ENCODE measurements around the gene DGCR2.

DGCR2 gene

DNA sequence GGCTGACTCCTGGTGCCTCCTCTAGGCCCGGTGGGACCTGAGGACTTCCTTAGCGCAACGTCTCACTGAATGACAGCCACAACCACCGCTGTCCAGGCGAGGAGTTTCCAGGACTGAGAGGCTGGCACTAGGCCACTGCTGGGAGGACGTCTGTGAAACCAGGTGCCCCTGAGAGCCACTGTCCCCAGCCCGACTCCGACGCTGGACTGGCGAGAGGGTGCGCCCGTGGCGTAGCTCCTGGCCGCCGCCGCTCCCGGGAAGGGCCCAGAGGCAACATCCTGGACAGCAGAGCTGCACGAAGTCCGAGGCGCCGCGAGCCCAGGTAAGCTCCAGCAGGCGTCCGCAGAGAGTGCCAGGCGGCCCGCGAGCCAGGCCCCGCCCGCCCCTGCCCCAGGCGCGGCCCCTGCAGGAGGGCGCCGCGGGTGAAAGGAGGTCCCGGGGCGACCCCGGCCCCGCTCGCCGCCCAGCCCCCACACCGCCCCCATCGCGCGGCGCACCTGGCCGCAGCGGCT, 525 bp downstream of the DGCR2 start:
- TF ChIP-seq, protein P1, sequence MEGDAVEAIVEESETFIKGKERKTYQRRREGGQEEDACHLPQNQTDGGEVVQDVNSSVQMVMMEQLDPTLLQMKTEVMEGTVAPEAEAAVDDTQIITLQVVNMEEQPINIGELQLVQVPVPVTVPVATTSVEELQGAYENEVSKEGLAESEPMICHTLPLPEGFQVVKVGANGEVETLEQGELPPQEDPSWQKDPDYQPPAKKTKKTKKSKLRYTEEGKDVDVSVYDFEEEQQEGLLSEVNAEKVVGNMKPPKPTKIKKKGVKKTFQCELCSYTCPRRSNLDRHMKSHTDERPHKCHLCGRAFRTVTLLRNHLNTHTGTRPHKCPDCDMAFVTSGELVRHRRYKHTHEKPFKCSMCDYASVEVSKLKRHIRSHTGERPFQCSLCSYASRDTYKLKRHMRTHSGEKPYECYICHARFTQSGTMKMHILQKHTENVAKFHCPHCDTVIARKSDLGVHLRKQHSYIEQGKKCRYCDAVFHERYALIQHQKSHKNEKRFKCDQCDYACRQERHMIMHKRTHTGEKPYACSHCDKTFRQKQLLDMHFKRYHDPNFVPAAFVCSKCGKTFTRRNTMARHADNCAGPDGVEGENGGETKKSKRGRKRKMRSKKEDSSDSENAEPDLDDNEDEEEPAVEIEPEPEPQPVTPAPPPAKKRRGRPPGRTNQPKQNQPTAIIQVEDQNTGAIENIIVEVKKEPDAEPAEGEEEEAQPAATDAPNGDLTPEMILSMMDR (IDR thresholded peaks at IDR 0.05; ENCODE audit: low read depth, low read length): no peak
- peak overlapping the region; percentile 89 for H3K4me3 ChIP-seq (ENCODE audit: low read depth, low read length)
- no peaks in the 10 kb centered on the region for H3K36me3 ChIP-seq
- no peaks in the 10 kb centered on the region for H3K27me3 ChIP-seq
- DNase-seq: peak; percentile 54
- H3K4me1 ChIP-seq: no peaks in the 10 kb centered on the region
- H3K9me3 ChIP-seq: no peaks in the 10 kb centered on the region

DNA sequence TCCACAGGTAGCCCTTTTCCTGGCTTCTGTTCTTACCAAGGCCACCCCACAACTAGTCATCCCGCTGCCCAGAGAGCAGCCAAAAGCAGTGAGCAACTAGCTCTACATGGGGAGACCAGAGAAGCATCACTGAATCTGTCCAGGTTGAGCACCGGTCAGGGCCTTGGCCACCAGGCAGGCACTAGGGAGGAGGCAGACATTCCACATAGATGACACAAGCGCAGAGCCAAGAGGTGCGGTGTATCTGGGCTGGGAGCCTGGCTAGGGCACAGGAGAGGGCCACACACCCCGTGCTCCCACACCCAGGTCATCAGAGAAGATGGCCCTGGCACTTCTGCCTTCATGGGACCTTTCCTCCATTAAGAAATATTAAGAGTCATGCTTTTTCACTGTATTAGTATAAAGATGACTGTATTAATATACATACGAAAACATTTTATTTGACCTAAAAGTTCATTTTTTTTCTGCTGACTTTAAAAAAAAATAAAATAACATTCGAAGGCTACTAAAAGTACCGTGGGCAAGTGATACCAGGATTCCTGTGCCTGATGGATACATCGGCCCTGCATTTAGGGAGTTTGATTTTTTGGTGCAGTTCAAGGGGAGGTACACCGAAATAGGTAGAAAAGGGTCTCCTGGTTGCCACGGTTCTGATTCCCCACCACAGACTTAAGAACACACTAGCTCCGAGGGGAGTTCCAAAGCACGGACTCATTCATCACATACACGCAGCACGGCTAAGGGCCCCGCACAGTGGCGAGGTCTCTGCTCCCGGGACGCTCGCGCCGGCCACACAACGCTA, 1.2 kb downstream of the DGCR2 start:
- DNase-seq: no peak
- no peaks in the 10 kb centered on the region for H3K4me1 ChIP-seq
- peak overlapping the region; percentile 89 for H3K4me3 ChIP-seq (ENCODE audit: low read depth, low read length)
- H3K36me3 ChIP-seq: no peaks in the 10 kb centered on the region
- H3K9me3 ChIP-seq: no peaks in the 10 kb centered on the region
- TF ChIP-seq, protein P1 (IDR thresholded peaks at IDR 0.05; ENCODE audit: low read depth, low read length): no peak
- no peaks in the 10 kb centered on the region for H3K27me3 ChIP-seq

DNA sequence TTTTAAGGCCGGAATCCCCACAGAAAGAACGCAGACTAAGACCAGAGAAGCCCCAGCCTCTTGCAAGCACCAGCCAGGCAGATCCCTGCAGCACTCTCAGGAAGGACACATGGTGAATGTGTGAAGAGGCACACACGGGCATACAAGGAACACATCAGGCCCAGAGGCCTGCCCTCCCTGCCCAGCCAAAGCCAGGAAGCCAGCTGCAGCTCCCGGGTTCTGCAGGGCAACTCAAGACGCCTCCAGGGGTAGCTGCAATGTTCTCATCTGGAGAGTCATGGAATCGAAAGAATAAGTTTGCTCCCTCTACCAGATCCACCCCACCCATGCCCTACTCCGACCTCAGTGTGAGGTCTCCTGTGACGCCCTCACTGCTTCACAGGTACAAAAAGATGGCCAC, 2.3 kb downstream of the DGCR2 start:
- no peak for DNase-seq
- TF ChIP-seq, protein P1 (IDR thresholded peaks at IDR 0.05; ENCODE audit: low read depth, low read length): no peak
- no peaks in the 10 kb centered on the region for H3K27me3 ChIP-seq
- no peaks in the 10 kb centered on the region for H3K4me1 ChIP-seq
- H3K36me3 ChIP-seq: no peaks in the 10 kb centered on the region
- H3K4me3 ChIP-seq (ENCODE audit: low read depth, low read length): no peak overlapping the region
- no peaks in the 10 kb centered on the region for H3K9me3 ChIP-seq

DNA sequence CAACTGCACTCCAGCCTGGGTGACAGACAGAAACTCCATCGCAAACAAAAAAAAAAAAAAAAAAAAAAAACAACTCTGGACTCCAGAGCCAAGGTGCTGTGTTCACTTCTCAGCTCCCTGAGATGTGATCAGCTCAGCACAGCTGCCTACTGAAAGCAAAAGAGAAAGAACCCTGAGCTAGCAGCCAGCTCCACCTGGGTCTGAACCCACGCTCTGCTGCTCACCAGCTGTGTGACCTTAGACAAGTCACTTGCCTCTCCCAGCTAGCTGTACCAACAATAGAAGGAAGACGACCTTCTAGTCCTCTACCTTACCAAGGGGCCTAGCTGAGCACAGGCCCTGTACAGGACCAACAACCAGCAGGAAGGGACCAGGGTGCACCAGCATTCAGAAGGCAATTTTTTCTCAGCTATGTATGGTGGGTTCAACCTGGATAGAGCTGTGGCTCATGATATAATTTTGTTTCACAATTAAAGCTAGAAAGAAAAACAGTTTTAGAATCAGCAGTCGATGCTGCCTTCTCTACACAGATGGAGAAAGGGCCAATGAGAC, 3.8 kb downstream of the DGCR2 start:
- no peak for DNase-seq
- no peaks in the 10 kb centered on the region for H3K36me3 ChIP-seq
- H3K4me3 ChIP-seq (ENCODE audit: low read depth, low read length): no peak overlapping the region
- no peaks in the 10 kb centered on the region for H3K4me1 ChIP-seq
- no peaks in the 10 kb centered on the region for H3K9me3 ChIP-seq
- TF ChIP-seq, protein P1 (IDR thresholded peaks at IDR 0.05; ENCODE audit: low read depth, low read length): no peak
- no peaks in the 10 kb centered on the region for H3K27me3 ChIP-seq

DNA sequence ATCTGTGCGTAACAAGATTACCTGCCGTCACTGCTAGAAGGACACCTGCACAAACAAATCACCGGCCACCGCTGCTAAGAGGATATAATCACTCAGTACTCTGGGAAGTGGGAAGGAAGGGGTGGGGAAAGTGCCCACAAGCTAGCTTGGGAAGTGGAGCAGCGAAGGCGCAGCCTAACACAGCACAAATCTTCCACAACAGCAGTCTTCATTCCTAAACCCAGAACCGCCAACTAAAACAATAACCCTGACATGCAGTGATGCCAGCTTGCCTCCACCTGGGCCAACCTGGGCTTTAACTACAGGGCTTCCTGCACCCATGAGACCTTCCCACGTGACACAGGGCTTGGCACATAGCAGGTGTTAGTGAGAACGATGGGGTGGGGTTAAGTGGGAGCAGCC, 5.1 kb downstream of the DGCR2 start:
- Histone ChIP-seq H3K36me3 (no peaks in the 10 kb centered on the region), H3K9me3 (no peaks in the 10 kb centered on the region), H3K4me3 (ENCODE audit: low read depth, low read length) (no peak overlapping the region), H3K27me3 (no peaks in the 10 kb centered on the region), H3K4me1 (no peaks in the 10 kb centered on the region)
- TF ChIP-seq, protein P1 (IDR thresholded peaks at IDR 0.05; ENCODE audit: low read depth, low read length): no peak
- no peak for DNase-seq

DNA sequence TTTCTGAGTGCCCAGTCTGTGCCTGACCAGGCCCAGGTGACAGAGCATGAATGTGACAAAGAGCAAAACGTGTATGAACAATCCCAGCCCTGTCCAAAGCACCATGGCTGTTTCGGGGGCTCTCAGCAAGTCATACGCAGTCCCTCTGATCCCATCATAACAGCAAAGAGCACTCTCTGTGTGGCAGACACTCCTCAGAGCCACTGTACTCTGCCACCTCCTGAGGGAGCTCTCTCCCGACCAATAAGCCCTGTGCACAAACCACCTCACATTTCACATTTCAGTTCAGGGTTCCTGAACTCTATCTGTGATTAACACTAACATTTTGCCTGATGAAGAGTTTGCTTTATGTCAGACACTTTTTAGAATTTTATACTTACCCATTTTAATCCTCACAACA, 6.6 kb downstream of the DGCR2 start:
- Histone ChIP-seq H3K27me3 (no peaks in the 10 kb centered on the region), H3K9me3 (no peaks in the 10 kb centered on the region), H3K36me3 (peaks cover 4% of the 10 kb centered on the region; the same call in 1 of the 2 replicates), H3K4me3 (ENCODE audit: low read depth, low read length) (no peak overlapping the region), H3K4me1 (no peaks in the 10 kb centered on the region)
- no peak for DNase-seq
- TF ChIP-seq, protein P1 (IDR thresholded peaks at IDR 0.05; ENCODE audit: low read depth, low read length): peak; percentile 44
